ENCODE results near the gene VIPR1.

Gene VIPR1

DNA sequence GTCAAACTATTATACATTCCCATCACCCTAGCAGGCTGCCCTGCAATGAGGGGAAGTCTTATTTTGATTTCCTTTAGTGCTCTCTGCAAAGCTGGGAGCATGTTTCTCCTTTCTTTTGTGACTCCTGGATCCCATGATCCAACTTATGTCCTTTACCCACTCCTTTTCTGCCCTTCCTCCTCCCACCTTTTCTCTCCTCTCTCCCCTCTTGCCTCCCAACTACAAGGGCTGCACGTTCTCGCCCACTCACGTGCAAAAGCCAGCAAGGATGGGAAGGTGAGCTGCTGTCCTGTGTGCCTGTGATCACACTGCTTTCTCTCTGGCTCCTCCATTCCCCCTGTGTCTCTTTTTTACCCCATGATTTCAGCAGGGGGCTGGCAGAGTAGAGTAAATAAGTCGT, 6.1 kb downstream of the VIPR1 start:
- Histone ChIP-seq H3K4me1 (ENCODE audit: low read length) (no peaks in the 10 kb centered on the region), H3K27ac (ENCODE audit: low read length) (no peak overlapping the region), H3K9ac (ENCODE audit: low read length) (no peak overlapping the region), H3K4me3 (ENCODE audit: low read length) (no peak overlapping the region), H3K4me2 (ENCODE audit: low read length) (no peak overlapping the region), H4K20me1 (ENCODE audit: insufficient read depth, low read length) (no peaks in the 10 kb centered on the region), H3K27me3 (ENCODE audit: low read depth, low read length) (peaks cover 15% of the 10 kb centered on the region), H3K36me3 (replicated peaks; ENCODE audit: low read depth, low read length) (no peaks in the 10 kb centered on the region), H2AFZ (ENCODE audit: low read depth, low read length) (no peak overlapping the region), H3K79me2 (ENCODE audit: low read length) (no peaks in the 10 kb centered on the region), H3K9me3 (ENCODE audit: insufficient read depth, low read length) (no peaks in the 10 kb centered on the region)
- TF ChIP-seq EZH2phosphoT487 (IDR thresholded peaks at IDR 0.05; ENCODE audit: low read depth): no peak
- TF ChIP-seq, protein P1, sequence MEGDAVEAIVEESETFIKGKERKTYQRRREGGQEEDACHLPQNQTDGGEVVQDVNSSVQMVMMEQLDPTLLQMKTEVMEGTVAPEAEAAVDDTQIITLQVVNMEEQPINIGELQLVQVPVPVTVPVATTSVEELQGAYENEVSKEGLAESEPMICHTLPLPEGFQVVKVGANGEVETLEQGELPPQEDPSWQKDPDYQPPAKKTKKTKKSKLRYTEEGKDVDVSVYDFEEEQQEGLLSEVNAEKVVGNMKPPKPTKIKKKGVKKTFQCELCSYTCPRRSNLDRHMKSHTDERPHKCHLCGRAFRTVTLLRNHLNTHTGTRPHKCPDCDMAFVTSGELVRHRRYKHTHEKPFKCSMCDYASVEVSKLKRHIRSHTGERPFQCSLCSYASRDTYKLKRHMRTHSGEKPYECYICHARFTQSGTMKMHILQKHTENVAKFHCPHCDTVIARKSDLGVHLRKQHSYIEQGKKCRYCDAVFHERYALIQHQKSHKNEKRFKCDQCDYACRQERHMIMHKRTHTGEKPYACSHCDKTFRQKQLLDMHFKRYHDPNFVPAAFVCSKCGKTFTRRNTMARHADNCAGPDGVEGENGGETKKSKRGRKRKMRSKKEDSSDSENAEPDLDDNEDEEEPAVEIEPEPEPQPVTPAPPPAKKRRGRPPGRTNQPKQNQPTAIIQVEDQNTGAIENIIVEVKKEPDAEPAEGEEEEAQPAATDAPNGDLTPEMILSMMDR (IDR thresholded peaks at IDR 0.05; ENCODE audit: low read depth, low read length): no peak

- Histone ChIP-seq H3K27me3 (ENCODE audit: low read depth, low read length) (peaks cover 15% of the 10 kb centered on the region), H3K27ac (ENCODE audit: low read length) (no peak overlapping the region), H3K79me2 (ENCODE audit: low read length) (no peaks in the 10 kb centered on the region), H4K20me1 (ENCODE audit: insufficient read depth, low read length) (no peaks in the 10 kb centered on the region), H3K36me3 (replicated peaks; ENCODE audit: low read depth, low read length) (no peaks in the 10 kb centered on the region), H3K9me3 (ENCODE audit: insufficient read depth, low read length) (no peaks in the 10 kb centered on the region), H3K4me1 (ENCODE audit: low read length) (no peaks in the 10 kb centered on the region), H3K4me3 (ENCODE audit: low read length) (no peak overlapping the region), H3K9ac (ENCODE audit: low read length) (no peak overlapping the region), H2AFZ (ENCODE audit: low read depth, low read length) (no peak overlapping the region), H3K4me2 (ENCODE audit: low read length) (no peak overlapping the region)
- no peak for TF ChIP-seq EZH2phosphoT487 (IDR thresholded peaks at IDR 0.05; ENCODE audit: low read depth)
These were observed 6.7 kb downstream of the VIPR1 start for GRCh38 chr3:42509111-42509510.

DNA sequence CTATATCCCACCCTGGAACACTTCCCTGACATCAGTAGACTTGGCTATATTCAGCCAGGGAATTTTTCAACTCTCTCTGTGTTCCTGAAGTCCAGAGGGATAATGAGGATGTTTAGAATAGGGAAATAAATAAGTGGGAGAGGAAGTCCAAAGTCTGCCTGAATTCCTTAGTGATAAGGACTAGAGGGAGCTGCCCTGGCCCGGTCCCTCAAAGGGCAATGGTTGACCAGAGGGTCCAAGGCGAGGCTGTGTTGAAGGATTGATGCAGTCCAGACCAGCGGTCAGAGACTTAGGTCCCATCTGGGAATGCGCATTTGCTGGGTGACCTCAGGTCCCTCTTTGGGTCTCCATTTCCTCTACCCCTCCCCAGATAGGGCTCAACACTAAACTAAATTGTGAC, 7.9 kb downstream of the VIPR1 start:
- Histone ChIP-seq H3K36me3 (replicated peaks; ENCODE audit: low read depth, low read length) (no peaks in the 10 kb centered on the region), H3K4me3 (ENCODE audit: low read length) (no peak overlapping the region), H3K9me3 (ENCODE audit: insufficient read depth, low read length) (no peaks in the 10 kb centered on the region), H3K27me3 (ENCODE audit: low read depth, low read length) (peaks cover 15% of the 10 kb centered on the region), H3K79me2 (ENCODE audit: low read length) (no peaks in the 10 kb centered on the region), H3K27ac (ENCODE audit: low read length) (no peak overlapping the region), H4K20me1 (ENCODE audit: insufficient read depth, low read length) (no peaks in the 10 kb centered on the region), H3K4me2 (ENCODE audit: low read length) (no peak overlapping the region), H3K9ac (ENCODE audit: low read length) (no peak overlapping the region), H2AFZ (ENCODE audit: low read depth, low read length) (no peak overlapping the region), H3K4me1 (ENCODE audit: low read length) (no peaks in the 10 kb centered on the region)
- TF ChIP-seq, protein P1 (IDR thresholded peaks at IDR 0.05; ENCODE audit: low read depth, low read length): no peak
- no peak for TF ChIP-seq EZH2phosphoT487 (IDR thresholded peaks at IDR 0.05; ENCODE audit: low read depth)

DNA sequence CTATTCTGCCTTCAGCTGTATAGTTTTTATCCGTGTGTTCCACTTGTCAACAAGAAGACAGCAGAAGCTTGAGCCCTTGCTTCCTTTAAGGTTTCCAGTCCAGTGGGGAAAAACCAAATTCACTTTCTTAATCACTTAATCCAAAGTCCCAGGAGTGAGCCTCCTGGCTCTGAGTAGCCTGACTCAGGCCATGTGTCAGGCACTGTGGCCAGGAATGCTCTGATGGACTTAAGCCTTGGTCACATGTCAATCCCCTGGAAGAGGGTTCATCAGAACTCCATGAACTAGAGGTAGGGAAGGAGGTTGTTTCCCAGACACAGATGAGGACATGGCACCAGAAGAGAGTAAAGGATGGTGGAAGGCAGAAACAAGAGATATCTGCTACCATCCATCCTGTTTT, 8.8 kb downstream of the VIPR1 start:
- Histone ChIP-seq H3K4me2 (ENCODE audit: low read length) (no peak overlapping the region), H2AFZ (ENCODE audit: low read depth, low read length) (no peak overlapping the region), H3K27me3 (ENCODE audit: low read depth, low read length) (peaks cover 15% of the 10 kb centered on the region), H4K20me1 (ENCODE audit: insufficient read depth, low read length) (no peaks in the 10 kb centered on the region), H3K79me2 (ENCODE audit: low read length) (no peaks in the 10 kb centered on the region), H3K9ac (ENCODE audit: low read length) (no peak overlapping the region), H3K36me3 (replicated peaks; ENCODE audit: low read depth, low read length) (no peaks in the 10 kb centered on the region), H3K4me3 (ENCODE audit: low read length) (no peak overlapping the region), H3K9me3 (ENCODE audit: insufficient read depth, low read length) (no peaks in the 10 kb centered on the region), H3K4me1 (ENCODE audit: low read length) (no peaks in the 10 kb centered on the region), H3K27ac (ENCODE audit: low read length) (no peak overlapping the region)
- no peak for TF ChIP-seq EZH2phosphoT487 (IDR thresholded peaks at IDR 0.05; ENCODE audit: low read depth)
- TF ChIP-seq, protein P1 (IDR thresholded peaks at IDR 0.05; ENCODE audit: low read depth, low read length): no peak

DNA sequence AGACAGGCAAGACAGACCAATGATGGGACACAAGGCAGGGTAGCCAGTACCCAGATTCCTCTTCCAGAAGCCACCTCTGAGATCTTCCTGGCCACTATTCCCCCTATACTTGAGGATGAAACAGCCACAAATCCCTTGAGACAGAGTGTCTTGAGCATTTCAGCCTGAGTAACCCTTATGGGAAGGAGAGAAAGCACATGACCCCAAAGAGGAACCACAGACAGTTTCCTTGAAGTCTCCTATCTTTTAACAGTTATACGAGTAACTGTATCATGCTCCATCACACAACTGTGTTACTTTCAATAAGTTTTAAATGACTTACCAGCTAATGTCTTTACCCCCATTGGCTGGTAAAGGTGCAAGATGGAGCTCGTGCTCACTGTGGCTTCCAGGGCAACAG, 9.3 kb downstream of the VIPR1 start:
- Histone ChIP-seq H2AFZ (ENCODE audit: low read depth, low read length) (no peak overlapping the region), H3K4me3 (ENCODE audit: low read length) (no peak overlapping the region), H3K27me3 (ENCODE audit: low read depth, low read length) (peaks cover 15% of the 10 kb centered on the region), H3K36me3 (replicated peaks; ENCODE audit: low read depth, low read length) (no peaks in the 10 kb centered on the region), H4K20me1 (ENCODE audit: insufficient read depth, low read length) (no peaks in the 10 kb centered on the region), H3K9ac (ENCODE audit: low read length) (no peak overlapping the region), H3K27ac (ENCODE audit: low read length) (no peak overlapping the region), H3K9me3 (ENCODE audit: insufficient read depth, low read length) (no peaks in the 10 kb centered on the region), H3K4me1 (ENCODE audit: low read length) (no peaks in the 10 kb centered on the region), H3K79me2 (ENCODE audit: low read length) (no peaks in the 10 kb centered on the region), H3K4me2 (ENCODE audit: low read length) (no peak overlapping the region)
- TF ChIP-seq, protein P1 (IDR thresholded peaks at IDR 0.05; ENCODE audit: low read depth, low read length): no peak
- no peak for TF ChIP-seq EZH2phosphoT487 (IDR thresholded peaks at IDR 0.05; ENCODE audit: low read depth)
